HEK293 (cell line): ENCODE results near the gene PWWP2B.

Source experiments
- CTCF ChIP-seq: fragments of 450-650 bp; formaldehyde crosslinking; IDR thresholded peaks from 2 replicates; pipeline ENCODE4 v1.5.1; 2016; ENCODE audit warnings: missing biosample characterization, missing genetic modification characterization
- ZNF169 ChIP-seq: fragments of 450-650 bp; formaldehyde crosslinking; IDR thresholded peaks from 2 replicates; pipeline ENCODE4 v1.5.1; 2016; ENCODE audit warnings: missing biosample characterization, missing genetic modification characterization
- ZNF324 ChIP-seq: fragments of 450-650 bp; formaldehyde crosslinking; IDR thresholded peaks from 2 replicates; pipeline ENCODE4 v1.5.1; 2016; ENCODE audit warnings: missing biosample characterization, missing genetic modification characterization
- ZNF549 ChIP-seq: fragments of 450-650 bp; IDR thresholded peaks from 2 replicates; pipeline ENCODE4 v1.5.1; 2018; ENCODE audit warnings: missing biosample characterization, missing genetic modification characterization, mild to moderate bottlenecking, inconsistent platforms, moderate library complexity
- ZNF558 ChIP-seq: fragments of 450-650 bp; formaldehyde crosslinking; IDR thresholded peaks from 2 replicates; pipeline ENCODE4 v1.5.1; 2016; ENCODE audit warnings: missing biosample characterization, missing genetic modification characterization
- ZNF561 ChIP-seq: fragments of 450-650 bp; IDR thresholded peaks from 2 replicates; pipeline ENCODE4 v1.5.1; 2018; ENCODE audit warnings: missing biosample characterization, missing genetic modification characterization, borderline replicate concordance

DNA sequence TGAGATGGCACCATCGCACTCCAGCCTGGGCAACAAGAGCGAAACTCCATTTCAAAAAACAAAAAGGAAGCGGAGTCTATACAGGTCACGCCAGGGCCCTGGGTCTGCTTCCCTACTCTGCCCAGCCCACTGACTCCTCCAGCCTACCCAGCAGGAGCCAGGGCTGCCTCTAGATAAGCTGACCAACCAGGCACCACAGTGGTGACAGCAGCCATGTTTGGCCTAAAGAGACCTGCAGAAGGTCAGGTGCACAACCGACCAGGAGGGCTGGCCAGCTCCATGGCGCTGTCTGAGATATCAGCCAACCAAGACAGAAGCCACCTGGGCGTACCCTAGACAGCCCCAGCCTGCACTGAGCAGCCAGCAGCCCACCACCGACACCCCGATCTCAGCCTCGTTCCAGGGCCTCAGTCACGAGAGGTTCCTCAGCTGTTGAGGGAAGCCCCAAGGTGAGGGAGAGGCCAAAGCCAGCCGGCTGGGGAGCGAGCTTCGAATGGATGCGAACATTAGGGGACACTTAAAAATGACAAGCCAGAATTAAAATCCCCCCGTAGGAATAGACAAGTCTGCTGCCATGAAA, 24.4 kb upstream of the PWWP2B start:
- TF ChIP-seq ZNF558 (no peak), ZNF549 (tag by site-specific recombination) (no peak), ZNF561 (no peak), CTCF (tag by site-specific recombination) (no peak), ZNF169 (tag by site-specific recombination) (no peak), ZNF324 (tag by site-specific recombination) (no peak)
